ENCODE data around the gene NRM.

Gene NRM

GRCh38 chr6:30654798-30655742 lies 35.7 kb downstream of the NRM start:
- Mint-ChIP-seq H3K27me3 (ENCODE audit: low read depth, poor library complexity) (no peaks in the 10 kb centered on the region), H3K9me3 (no peaks in the 10 kb centered on the region), H3K27ac (peak overlapping the region; percentile 79), H3K4me3 (no peak overlapping the region), H3K4me1 (peaks cover 12% of the 10 kb centered on the region), H3K36me3 (ENCODE audit: low read depth) (peaks cover 69% of the 10 kb centered on the region)
- DNase-seq = no peak
- TF ChIP-seq, protein P1, sequence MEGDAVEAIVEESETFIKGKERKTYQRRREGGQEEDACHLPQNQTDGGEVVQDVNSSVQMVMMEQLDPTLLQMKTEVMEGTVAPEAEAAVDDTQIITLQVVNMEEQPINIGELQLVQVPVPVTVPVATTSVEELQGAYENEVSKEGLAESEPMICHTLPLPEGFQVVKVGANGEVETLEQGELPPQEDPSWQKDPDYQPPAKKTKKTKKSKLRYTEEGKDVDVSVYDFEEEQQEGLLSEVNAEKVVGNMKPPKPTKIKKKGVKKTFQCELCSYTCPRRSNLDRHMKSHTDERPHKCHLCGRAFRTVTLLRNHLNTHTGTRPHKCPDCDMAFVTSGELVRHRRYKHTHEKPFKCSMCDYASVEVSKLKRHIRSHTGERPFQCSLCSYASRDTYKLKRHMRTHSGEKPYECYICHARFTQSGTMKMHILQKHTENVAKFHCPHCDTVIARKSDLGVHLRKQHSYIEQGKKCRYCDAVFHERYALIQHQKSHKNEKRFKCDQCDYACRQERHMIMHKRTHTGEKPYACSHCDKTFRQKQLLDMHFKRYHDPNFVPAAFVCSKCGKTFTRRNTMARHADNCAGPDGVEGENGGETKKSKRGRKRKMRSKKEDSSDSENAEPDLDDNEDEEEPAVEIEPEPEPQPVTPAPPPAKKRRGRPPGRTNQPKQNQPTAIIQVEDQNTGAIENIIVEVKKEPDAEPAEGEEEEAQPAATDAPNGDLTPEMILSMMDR (IDR thresholded peaks at IDR 0.05) = no peak

- Mint-ChIP-seq H3K4me3 (no peak overlapping the region), H3K9me3 (no peaks in the 10 kb centered on the region), H3K27me3 (ENCODE audit: low read depth, poor library complexity) (no peaks in the 10 kb centered on the region), H3K4me1 (peaks cover 19% of the 10 kb centered on the region), H3K27ac (no peak overlapping the region), H3K36me3 (ENCODE audit: low read depth) (peaks cover 42% of the 10 kb centered on the region)
- DNase-seq = no peak
- TF ChIP-seq, protein P1 (IDR thresholded peaks at IDR 0.05) = no peak
Observed at GRCh38 chr6:30651143-30651542, 39.6 kb downstream of the NRM start.

GRCh38 chr6:30647242-30648116 lies 43.3 kb downstream of the NRM start:
- TF ChIP-seq, protein P1 (IDR thresholded peaks at IDR 0.05) = no peak
- H3K27ac Mint-ChIP-seq = peak overlapping the region; percentile 69
- peaks cover 45% of the 10 kb centered on the region for H3K36me3 Mint-ChIP-seq (ENCODE audit: low read depth)
- H3K9me3 Mint-ChIP-seq = no peaks in the 10 kb centered on the region
- peak; percentile 81 for DNase-seq
- H3K4me3 Mint-ChIP-seq = peak overlapping the region; percentile 89
- peaks cover 28% of the 10 kb centered on the region for H3K4me1 Mint-ChIP-seq
- H3K27me3 Mint-ChIP-seq (ENCODE audit: low read depth, poor library complexity) = no peaks in the 10 kb centered on the region

GRCh38 chr6:30646450-30647241 lies 44.1 kb downstream of the NRM start, which contains the start of gene C6orf136:
Gene C6orf136 (plus strand): TSS chr6:30647133. CDS start chr6:30647232, 99 bp downstream.
- Mint-ChIP-seq H3K36me3 (ENCODE audit: low read depth) (peaks cover 41% of the 10 kb centered on the region), H3K4me3 (peak within 1 kb of the TSS; percentile 89), H3K27me3 (ENCODE audit: low read depth, poor library complexity) (no peaks in the 10 kb centered on the region), H3K9me3 (no peaks in the 10 kb centered on the region), H3K27ac (peak within 1 kb of the TSS; percentile 88), H3K4me1 (peaks cover 28% of the 10 kb centered on the region)
- DNase-seq = peak; percentile 92
- TF ChIP-seq, protein P1 (IDR thresholded peaks at IDR 0.05) = no peak

GRCh38 chr6:30645989-30646388 lies 44.8 kb downstream of the NRM start:
- DNase-seq = no peak
- H3K27me3 Mint-ChIP-seq (ENCODE audit: low read depth, poor library complexity) = no peaks in the 10 kb centered on the region
- H3K4me1 Mint-ChIP-seq = peaks cover 28% of the 10 kb centered on the region
- peaks cover 44% of the 10 kb centered on the region for H3K36me3 Mint-ChIP-seq (ENCODE audit: low read depth)
- peak overlapping the region; percentile 88 for H3K27ac Mint-ChIP-seq
- H3K9me3 Mint-ChIP-seq = no peaks in the 10 kb centered on the region
- H3K4me3 Mint-ChIP-seq = peak overlapping the region; percentile 89
- TF ChIP-seq, protein P1 (IDR thresholded peaks at IDR 0.05) = no peak
